ENCODE results near the gene ANGPTL2. TPM values are rescaled to one million over a fixed set of nuclear protein-coding genes. Genes with fewer than 3 reads are reported as not detected.

ANGPTL2 gene
- total and polyA plus RNA-seq, 4 donors, result 0.93 to 3.2 (median 1.9) TPM

- no peaks in the 10 kb centered on the region for H3K27me3 ChIP-seq (ENCODE audit: control insufficient read depth in 4 of 4, insufficient read depth in 4 of 4, low read length in 3 of 4)
- WGBS, result 96% methylated on average over 5 of the region's 5 CpGs
- peaks cover 0 to 3% (median 2%) of the 10 kb centered on the region in 4 donors for H3K4me1 ChIP-seq (ENCODE audit: control insufficient read depth in 4 of 4, insufficient read depth in 4 of 4, low read length in 3 of 4)
- H3K9ac ChIP-seq (ENCODE audit: low read depth in 1 of 2, low read length in 2 of 2), result no peak overlapping the region
- H3K36me3 ChIP-seq (ENCODE audit: control insufficient read depth in 4 of 4, insufficient read depth in 3 of 4, low read depth in 1 of 4, low read length in 3 of 4), result no peaks in the 10 kb centered on the region
- no peak overlapping the region for H3K27ac ChIP-seq (ENCODE audit: low read depth in 1 of 2, low read length in 2 of 2)
- H3K4me3 ChIP-seq (ENCODE audit: low read depth in 1 of 3, low read length in 3 of 3), result no peak overlapping the region
- H3K9me3 ChIP-seq (ENCODE audit: control insufficient read depth in 4 of 4, low read length in 3 of 4), result no peaks in the 10 kb centered on the region
- peak; percentile 12 for DNase-seq (ENCODE audit: low spot score)
- TF ChIP-seq HNF4A (conservative IDR thresholded peaks at IDR 0.05), result no peak
- no peak for TF ChIP-seq ATF3 (IDR thresholded peaks at IDR 0.05)
- no peak for TF ChIP-seq CTCF (IDR thresholded peaks at IDR 0.05; ENCODE audit: low read depth, low read length, missing input control)
- TF ChIP-seq JUND (IDR thresholded peaks at IDR 0.05), result no peak
- TF ChIP-seq NR2F2 (IDR thresholded peaks at IDR 0.05), result no peak
- no peak for TF ChIP-seq YY1 (IDR thresholded peaks at IDR 0.05)
- TF ChIP-seq EGR1 (IDR thresholded peaks at IDR 0.05; ENCODE audit: low read depth in 2 of 2), result no peak
- no peak for TF ChIP-seq FOXA2 (IDR thresholded peaks at IDR 0.05)
- TF ChIP-seq REST (IDR thresholded peaks at IDR 0.05), result no peak
- no peak for TF ChIP-seq SP1 (IDR thresholded peaks at IDR 0.05)
- no peak for TF ChIP-seq RXRA (IDR thresholded peaks at IDR 0.05)
- TF ChIP-seq GABPA (IDR thresholded peaks at IDR 0.05 in 1 of 2, conservative IDR thresholded peaks at IDR 0.05 in 1 of 2), result no peak
- TF ChIP-seq FOXA1 (IDR thresholded peaks at IDR 0.05), result no peak
- no peak for TF ChIP-seq ZBTB33 (IDR thresholded peaks at IDR 0.05)
- no peak for TF ChIP-seq MAX (IDR thresholded peaks at IDR 0.05)
- TF ChIP-seq TAF1 (conservative IDR thresholded peaks at IDR 0.05), result no peak
- TF ChIP-seq RAD21 (IDR thresholded peaks at IDR 0.05), result no peak
- no peak for TF ChIP-seq HNF4G (IDR thresholded peaks at IDR 0.05)
Observed at GRCh38 chr9:127154003-127154389, 31.6 kb upstream of the ANGPTL2 start.
